GM23338 (cell line): Measurements from ENCODE around the gene LMOD1. TPM values are rescaled to one million over a fixed set of nuclear protein-coding genes. Genes with fewer than 3 reads are reported as not detected.

Source experiments
- ATAC-seq: fragments of 200-7000 bp; cut with Tn5 transposase; 3 replicates; pipeline ENCODE4 v1.9.1; 2020
- DNase-seq: peaks from one replicate; pipeline ENCODE4 v3.0.0-alpha.2; 2015; ENCODE audit warnings: low spot score
- H2AFZ ChIP-seq: fragments of 200-600 bp; sonication (generic); 2 replicates; pipeline ENCODE4 v1.8.0; 2016; ENCODE audit warnings: antibody characterized with exemption, mild to moderate bottlenecking, moderate library complexity
- H3F3A ChIP-seq: fragments of 200-600 bp; sonication (generic); replicated peaks from 2 replicates; pipeline ENCODE4 v1.8.0; 2017; ENCODE audit warnings: antibody characterized with exemption, mixed run types, low read depth
- H3K27ac ChIP-seq: fragments of 200-600 bp; sonication (generic); 2 replicates; pipeline ENCODE4 v1.6.1; 2016; ENCODE audit warnings: low read depth
- H3K27me3 ChIP-seq: fragments of 200-600 bp; sonication (generic); 2 replicates; pipeline ENCODE4 v1.8.0; 2016; ENCODE audit warnings: mild to moderate bottlenecking, mixed run types, moderate library complexity; ENCODE audit not compliant: insufficient read depth
- H3K36me3 ChIP-seq: fragments of 200-600 bp; sonication (generic); 2 replicates; pipeline ENCODE4 v1.8.0; 2016; ENCODE audit warnings: mild to moderate bottlenecking; ENCODE audit not compliant: insufficient read depth
- H3K4me1 ChIP-seq: fragments of 200-600 bp; sonication (generic); 2 replicates; pipeline ENCODE4 v1.8.0; 2016; ENCODE audit warnings: mild to moderate bottlenecking, moderate library complexity; ENCODE audit not compliant: insufficient read depth
- H3K4me2 ChIP-seq: fragments of 200-600 bp; sonication (generic); 2 replicates; pipeline ENCODE4 v1.7.1; 2017; ENCODE audit warnings: mixed run types
- H3K4me3 ChIP-seq: fragments of 200-600 bp; sonication (generic); 2 replicates; pipeline ENCODE4 v1.6.1; 2016; ENCODE audit warnings: mixed run types
- H3K79me2 ChIP-seq: fragments of 200-600 bp; sonication (generic); replicated peaks from 2 replicates; pipeline ENCODE4 v1.8.0; 2017; ENCODE audit warnings: mild to moderate bottlenecking; ENCODE audit not compliant: insufficient read depth
- H3K9me2 ChIP-seq: fragments of 200-600 bp; sonication (generic); 2 replicates; pipeline ENCODE4 v1.8.0; 2017; ENCODE audit not compliant: insufficient read depth
- H4K20me1 ChIP-seq: fragments of 200-600 bp; sonication (generic); replicated peaks from 2 replicates; pipeline ENCODE4 v1.8.0; 2017; ENCODE audit warnings: mild to moderate bottlenecking; ENCODE audit not compliant: insufficient read depth
- H3K27ac Mint-ChIP-seq: 2 replicates; pipeline ENCODE4 v1.8.0; 2020; ENCODE audit warnings: inconsistent platforms, mild to moderate bottlenecking, moderate library complexity, mixed read lengths
- H3K27me3 Mint-ChIP-seq: 3 replicates; pipeline ENCODE4 v1.8.0; 2022; ENCODE audit warnings: low read depth, mild to moderate bottlenecking, moderate library complexity, mixed read lengths, inconsistent platforms; ENCODE audit not compliant: insufficient read depth, poor library complexity
- H3K36me3 Mint-ChIP-seq: 3 replicates; pipeline ENCODE4 v1.8.0; 2021; ENCODE audit warnings: low read depth, mild to moderate bottlenecking, inconsistent platforms, moderate library complexity, mixed read lengths
- H3K4me1 Mint-ChIP-seq: 3 replicates; pipeline ENCODE4 v1.8.0; 2020; ENCODE audit warnings: mild to moderate bottlenecking, inconsistent platforms, mixed read lengths
- H3K4me3 Mint-ChIP-seq: 3 replicates; pipeline ENCODE4 v1.8.0; 2021; ENCODE audit warnings: moderate library complexity, mild to moderate bottlenecking, inconsistent platforms, mixed read lengths
- H3K9me3 Mint-ChIP-seq: 3 replicates; pipeline ENCODE4 v1.8.0; 2020; ENCODE audit warnings: moderate library complexity, mild to moderate bottlenecking, inconsistent platforms, mixed read lengths
- CREB1 ChIP-seq: fragments of 250-450 bp; sonication (Bioruptor Pico); IDR thresholded peaks from 2 replicates; pipeline ENCODE4 v1.5.0; 2020; ENCODE audit warnings: low read depth, mild to moderate bottlenecking, moderate library complexity
- EZH2 ChIP-seq: fragments of 200-600 bp; sonication (generic); IDR thresholded peaks from one replicate; pipeline ENCODE4 v1.8.0; 2017; ENCODE audit warnings: antibody characterized with exemption, mild to moderate bottlenecking, low read depth; ENCODE audit not compliant: unreplicated experiment
- EZH2phosphoT487 ChIP-seq: fragments of 200-600 bp; sonication (generic); IDR thresholded peaks from one replicate; pipeline ENCODE4 v1.8.1; 2018; ENCODE audit warnings: antibody characterized with exemption; ENCODE audit not compliant: unreplicated experiment
- JUNB ChIP-seq: IDR thresholded peaks from one replicate; pipeline ENCODE4 v1.6.1; 2016; ENCODE audit warnings: antibody characterized with exemption; ENCODE audit not compliant: unreplicated experiment
- NANOG ChIP-seq: IDR thresholded peaks from 2 replicates; pipeline ENCODE4 v1.6.1; 2016; ENCODE audit warnings: antibody characterized with exemption, borderline replicate concordance
- POLR2AphosphoS5 ChIP-seq: IDR thresholded peaks from 2 replicates; pipeline ENCODE4 v1.6.1; 2016; ENCODE audit warnings: antibody characterized with exemption, low read depth
- STAT1 ChIP-seq: IDR thresholded peaks from one replicate; pipeline ENCODE4 v1.6.1; 2016; ENCODE audit warnings: antibody characterized with exemption; ENCODE audit not compliant: unreplicated experiment
- ZNF114 ChIP-seq: fragments of 250-450 bp; sonication (Bioruptor Pico); IDR thresholded peaks from 2 replicates; pipeline ENCODE4 v1.5.0; 2020; ENCODE audit warnings: mild to moderate bottlenecking, moderate library complexity
- ZNF331 ChIP-seq: fragments of 250-450 bp; sonication (Bioruptor Pico); IDR thresholded peaks from 2 replicates; pipeline ENCODE4 v1.5.0; 2020; ENCODE audit warnings: low read depth, mild to moderate bottlenecking, moderate library complexity
- polyA plus RNA-seq: library from polyadenylated mRNA; unstranded; fragments of >200 nt; fragmentation: Nextera tagmentation; extraction: Ambion mirVana; gene quantifications from 2 replicates; pipeline ENCODE4 v1.2.1, GENCODE V29; 2016
- total RNA-seq: library from RNA; depleted of rRNA; stranded (reverse); fragments of >200 nt; shearing (Covaris generic); gene quantifications from 2 replicates; pipeline ENCODE4 v1.2.3, GENCODE V29; 2014
- TF ChIP-seq, protein P1 (sequence below), 2 experiments: fragments of 200-600 bp in 1 of 2; sonication (generic) in 1 of 2; conservative IDR thresholded peaks; 2 replicates each; pipeline versions ENCODE4 v1.5.1 to v1.6.1; 2016 to 2017; ENCODE audit warnings: antibody characterized with exemption in 2 of 2, low read depth in 2 of 2, mild to moderate bottlenecking in 2 of 2, moderate library complexity in 1 of 2
- TF ChIP-seq, protein P2 (sequence below): IDR thresholded peaks from 2 replicates; pipeline ENCODE4 v1.6.1; 2016; ENCODE audit warnings: antibody characterized with exemption
- TF ChIP-seq, protein P3 (sequence below): fragments of 250-450 bp; sonication (Bioruptor Pico); IDR thresholded peaks from 2 replicates; pipeline ENCODE4 v1.5.0; 2020; ENCODE audit warnings: mild to moderate bottlenecking, moderate library complexity

LMOD1 gene
- total and polyA plus RNA-seq, 2 experiments from 2014 or later: 0.74 to 1.7 TPM

DNA sequence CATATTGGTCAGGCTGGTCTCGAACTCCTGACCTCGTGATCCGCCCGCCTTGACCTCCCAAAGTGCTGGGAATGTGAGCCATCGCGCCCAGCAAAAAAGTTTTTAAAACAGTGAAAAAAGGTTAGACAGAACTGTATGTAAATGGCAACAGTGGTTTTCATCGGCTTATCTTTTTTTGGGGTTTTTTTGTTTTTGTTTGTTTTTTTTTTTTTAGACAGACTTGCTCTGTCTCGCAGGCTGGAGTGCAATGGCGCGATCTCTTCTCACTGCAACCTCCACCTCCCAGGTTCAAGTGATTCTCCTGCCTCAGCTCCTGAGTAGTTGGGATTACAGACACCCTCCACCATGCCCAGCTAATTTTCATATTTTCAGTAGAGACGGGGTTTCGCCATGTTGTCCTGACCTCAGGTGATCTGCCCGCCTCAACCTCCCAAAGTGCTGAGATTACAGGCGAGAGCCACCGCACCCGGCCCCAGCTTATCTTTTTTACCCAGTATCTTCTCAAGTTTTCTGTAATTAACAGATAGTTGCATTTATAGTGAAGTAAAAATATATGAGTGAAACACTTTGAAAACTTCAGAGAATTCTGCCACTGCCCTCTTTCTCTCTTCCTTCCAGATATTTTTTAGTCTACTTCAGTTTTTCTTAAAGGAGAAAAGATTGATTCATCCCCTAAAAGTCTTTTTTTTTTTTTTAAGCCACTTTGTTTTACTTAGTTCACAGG lies 22.0 kb upstream of the LMOD1 start (continued):
- TF ChIP-seq STAT1 (no peak), EZH2 (no peak), JUNB (no peak), EZH2phosphoT487 (no peak), POLR2AphosphoS5 (no peak), ZNF114 (no peak), CREB1 (no peak), NANOG (no peak)
- TF ChIP-seq, protein P1, sequence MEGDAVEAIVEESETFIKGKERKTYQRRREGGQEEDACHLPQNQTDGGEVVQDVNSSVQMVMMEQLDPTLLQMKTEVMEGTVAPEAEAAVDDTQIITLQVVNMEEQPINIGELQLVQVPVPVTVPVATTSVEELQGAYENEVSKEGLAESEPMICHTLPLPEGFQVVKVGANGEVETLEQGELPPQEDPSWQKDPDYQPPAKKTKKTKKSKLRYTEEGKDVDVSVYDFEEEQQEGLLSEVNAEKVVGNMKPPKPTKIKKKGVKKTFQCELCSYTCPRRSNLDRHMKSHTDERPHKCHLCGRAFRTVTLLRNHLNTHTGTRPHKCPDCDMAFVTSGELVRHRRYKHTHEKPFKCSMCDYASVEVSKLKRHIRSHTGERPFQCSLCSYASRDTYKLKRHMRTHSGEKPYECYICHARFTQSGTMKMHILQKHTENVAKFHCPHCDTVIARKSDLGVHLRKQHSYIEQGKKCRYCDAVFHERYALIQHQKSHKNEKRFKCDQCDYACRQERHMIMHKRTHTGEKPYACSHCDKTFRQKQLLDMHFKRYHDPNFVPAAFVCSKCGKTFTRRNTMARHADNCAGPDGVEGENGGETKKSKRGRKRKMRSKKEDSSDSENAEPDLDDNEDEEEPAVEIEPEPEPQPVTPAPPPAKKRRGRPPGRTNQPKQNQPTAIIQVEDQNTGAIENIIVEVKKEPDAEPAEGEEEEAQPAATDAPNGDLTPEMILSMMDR (conservative IDR thresholded peaks at IDR 0.05; ENCODE audit: low read depth in 2 of 2): no peak
- TF ChIP-seq, protein P2, sequence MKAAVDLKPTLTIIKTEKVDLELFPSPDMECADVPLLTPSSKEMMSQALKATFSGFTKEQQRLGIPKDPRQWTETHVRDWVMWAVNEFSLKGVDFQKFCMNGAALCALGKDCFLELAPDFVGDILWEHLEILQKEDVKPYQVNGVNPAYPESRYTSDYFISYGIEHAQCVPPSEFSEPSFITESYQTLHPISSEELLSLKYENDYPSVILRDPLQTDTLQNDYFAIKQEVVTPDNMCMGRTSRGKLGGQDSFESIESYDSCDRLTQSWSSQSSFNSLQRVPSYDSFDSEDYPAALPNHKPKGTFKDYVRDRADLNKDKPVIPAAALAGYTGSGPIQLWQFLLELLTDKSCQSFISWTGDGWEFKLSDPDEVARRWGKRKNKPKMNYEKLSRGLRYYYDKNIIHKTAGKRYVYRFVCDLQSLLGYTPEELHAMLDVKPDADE: no peak

DNA sequence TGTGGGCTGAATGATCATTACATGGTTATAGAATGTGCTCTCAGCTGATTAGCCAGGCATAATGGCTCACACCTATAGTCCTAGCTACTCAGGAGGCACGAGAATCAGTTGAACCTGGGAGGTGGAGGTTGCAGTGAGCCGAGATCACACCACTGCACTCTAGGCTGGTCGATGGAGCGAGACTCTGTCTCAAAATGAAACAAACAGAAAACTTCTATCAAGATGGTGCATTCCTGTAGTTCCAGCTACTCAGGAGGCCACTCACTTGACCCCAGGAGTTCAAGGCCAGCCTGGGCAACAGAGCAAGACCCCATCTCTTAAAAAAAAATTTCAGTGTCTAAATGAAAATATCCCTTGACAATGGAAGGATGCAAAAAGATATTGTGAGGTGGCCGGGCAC lies 19.8 kb upstream of the LMOD1 start:
- Histone ChIP-seq H3K27me3 (no peaks in the 10 kb centered on the region), H3K4me1 (no peaks in the 10 kb centered on the region), H3K4me3 (no peak overlapping the region), H3K36me3 (peaks cover 76% of the 10 kb centered on the region), H3K79me2 (peaks cover 21% of the 10 kb centered on the region; the same call in 1 of the 2 replicates), H3K4me2 (no peak overlapping the region), H4K20me1 (peaks cover 36% of the 10 kb centered on the region), H3K27ac (no peak overlapping the region), H3F3A (0 out of 2 replicates have a peak, but pooled peaks cover 8% of the 10 kb centered on the region), H2AFZ (no peak overlapping the region), H3K9me2 (no peaks in the 10 kb centered on the region)
- ATAC-seq (no peak), DNase-seq (no peak)
- Mint-ChIP-seq H3K4me1 (no peaks in the 10 kb centered on the region), H3K36me3 (peaks cover 84% of the 10 kb centered on the region), H3K9me3 (no peaks in the 10 kb centered on the region), H3K27me3 (no peaks in the 10 kb centered on the region), H3K4me3 (no peak overlapping the region), H3K27ac (no peak overlapping the region)
- TF ChIP-seq ZNF114 (no peak), STAT1 (no peak), CREB1 (no peak), EZH2 (no peak), NANOG (no peak), ZNF331 (CRISPR knock-in tag) (no peak)

DNA sequence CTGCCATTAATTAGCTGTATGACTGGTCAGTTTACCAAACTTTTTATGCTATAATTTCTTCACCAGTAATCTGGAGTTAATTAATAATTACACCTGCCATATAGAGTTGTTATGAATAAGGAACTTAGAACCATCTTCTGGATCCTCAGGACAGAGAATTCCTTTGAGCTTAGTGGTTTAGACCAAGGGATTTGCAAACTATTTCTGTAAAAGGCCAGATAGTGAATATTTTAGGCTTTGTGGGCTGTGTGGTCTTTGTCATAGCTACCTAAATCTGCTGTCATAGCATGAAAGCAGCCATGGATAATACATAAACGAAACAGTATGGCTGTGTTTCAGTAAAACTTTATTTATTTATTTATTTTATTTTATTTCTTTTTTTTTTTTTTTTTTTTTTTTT lies 17.9 kb upstream of the LMOD1 start:
- H3K27ac ChIP-seq: no peak overlapping the region
- H4K20me1 ChIP-seq: peaks cover 33% of the 10 kb centered on the region
- no peaks in the 10 kb centered on the region for H3K4me1 Mint-ChIP-seq
- H3K4me3 ChIP-seq: no peak overlapping the region
- no peak overlapping the region for H3K4me3 Mint-ChIP-seq
- no peak overlapping the region for H3K4me2 ChIP-seq
- peaks cover 65% of the 10 kb centered on the region for H3K36me3 ChIP-seq
- ATAC-seq (no peak), DNase-seq (no peak)
- no peak overlapping the region for H2AFZ ChIP-seq
- no peak overlapping the region for H3K27ac Mint-ChIP-seq
- peaks cover 77% of the 10 kb centered on the region for H3K36me3 Mint-ChIP-seq
- H3K9me3 Mint-ChIP-seq: no peaks in the 10 kb centered on the region
- H3F3A ChIP-seq: 0 out of 2 replicates have a peak, but pooled peaks cover 8% of the 10 kb centered on the region
- H3K9me2 ChIP-seq: no peaks in the 10 kb centered on the region
- peaks cover 22% of the 10 kb centered on the region for H3K79me2 ChIP-seq
- H3K4me1 ChIP-seq: no peaks in the 10 kb centered on the region
- no peaks in the 10 kb centered on the region for H3K27me3 Mint-ChIP-seq
- no peaks in the 10 kb centered on the region for H3K27me3 ChIP-seq
- TF ChIP-seq ZNF331 (CRISPR knock-in tag): no peak
- TF ChIP-seq, protein P3, sequence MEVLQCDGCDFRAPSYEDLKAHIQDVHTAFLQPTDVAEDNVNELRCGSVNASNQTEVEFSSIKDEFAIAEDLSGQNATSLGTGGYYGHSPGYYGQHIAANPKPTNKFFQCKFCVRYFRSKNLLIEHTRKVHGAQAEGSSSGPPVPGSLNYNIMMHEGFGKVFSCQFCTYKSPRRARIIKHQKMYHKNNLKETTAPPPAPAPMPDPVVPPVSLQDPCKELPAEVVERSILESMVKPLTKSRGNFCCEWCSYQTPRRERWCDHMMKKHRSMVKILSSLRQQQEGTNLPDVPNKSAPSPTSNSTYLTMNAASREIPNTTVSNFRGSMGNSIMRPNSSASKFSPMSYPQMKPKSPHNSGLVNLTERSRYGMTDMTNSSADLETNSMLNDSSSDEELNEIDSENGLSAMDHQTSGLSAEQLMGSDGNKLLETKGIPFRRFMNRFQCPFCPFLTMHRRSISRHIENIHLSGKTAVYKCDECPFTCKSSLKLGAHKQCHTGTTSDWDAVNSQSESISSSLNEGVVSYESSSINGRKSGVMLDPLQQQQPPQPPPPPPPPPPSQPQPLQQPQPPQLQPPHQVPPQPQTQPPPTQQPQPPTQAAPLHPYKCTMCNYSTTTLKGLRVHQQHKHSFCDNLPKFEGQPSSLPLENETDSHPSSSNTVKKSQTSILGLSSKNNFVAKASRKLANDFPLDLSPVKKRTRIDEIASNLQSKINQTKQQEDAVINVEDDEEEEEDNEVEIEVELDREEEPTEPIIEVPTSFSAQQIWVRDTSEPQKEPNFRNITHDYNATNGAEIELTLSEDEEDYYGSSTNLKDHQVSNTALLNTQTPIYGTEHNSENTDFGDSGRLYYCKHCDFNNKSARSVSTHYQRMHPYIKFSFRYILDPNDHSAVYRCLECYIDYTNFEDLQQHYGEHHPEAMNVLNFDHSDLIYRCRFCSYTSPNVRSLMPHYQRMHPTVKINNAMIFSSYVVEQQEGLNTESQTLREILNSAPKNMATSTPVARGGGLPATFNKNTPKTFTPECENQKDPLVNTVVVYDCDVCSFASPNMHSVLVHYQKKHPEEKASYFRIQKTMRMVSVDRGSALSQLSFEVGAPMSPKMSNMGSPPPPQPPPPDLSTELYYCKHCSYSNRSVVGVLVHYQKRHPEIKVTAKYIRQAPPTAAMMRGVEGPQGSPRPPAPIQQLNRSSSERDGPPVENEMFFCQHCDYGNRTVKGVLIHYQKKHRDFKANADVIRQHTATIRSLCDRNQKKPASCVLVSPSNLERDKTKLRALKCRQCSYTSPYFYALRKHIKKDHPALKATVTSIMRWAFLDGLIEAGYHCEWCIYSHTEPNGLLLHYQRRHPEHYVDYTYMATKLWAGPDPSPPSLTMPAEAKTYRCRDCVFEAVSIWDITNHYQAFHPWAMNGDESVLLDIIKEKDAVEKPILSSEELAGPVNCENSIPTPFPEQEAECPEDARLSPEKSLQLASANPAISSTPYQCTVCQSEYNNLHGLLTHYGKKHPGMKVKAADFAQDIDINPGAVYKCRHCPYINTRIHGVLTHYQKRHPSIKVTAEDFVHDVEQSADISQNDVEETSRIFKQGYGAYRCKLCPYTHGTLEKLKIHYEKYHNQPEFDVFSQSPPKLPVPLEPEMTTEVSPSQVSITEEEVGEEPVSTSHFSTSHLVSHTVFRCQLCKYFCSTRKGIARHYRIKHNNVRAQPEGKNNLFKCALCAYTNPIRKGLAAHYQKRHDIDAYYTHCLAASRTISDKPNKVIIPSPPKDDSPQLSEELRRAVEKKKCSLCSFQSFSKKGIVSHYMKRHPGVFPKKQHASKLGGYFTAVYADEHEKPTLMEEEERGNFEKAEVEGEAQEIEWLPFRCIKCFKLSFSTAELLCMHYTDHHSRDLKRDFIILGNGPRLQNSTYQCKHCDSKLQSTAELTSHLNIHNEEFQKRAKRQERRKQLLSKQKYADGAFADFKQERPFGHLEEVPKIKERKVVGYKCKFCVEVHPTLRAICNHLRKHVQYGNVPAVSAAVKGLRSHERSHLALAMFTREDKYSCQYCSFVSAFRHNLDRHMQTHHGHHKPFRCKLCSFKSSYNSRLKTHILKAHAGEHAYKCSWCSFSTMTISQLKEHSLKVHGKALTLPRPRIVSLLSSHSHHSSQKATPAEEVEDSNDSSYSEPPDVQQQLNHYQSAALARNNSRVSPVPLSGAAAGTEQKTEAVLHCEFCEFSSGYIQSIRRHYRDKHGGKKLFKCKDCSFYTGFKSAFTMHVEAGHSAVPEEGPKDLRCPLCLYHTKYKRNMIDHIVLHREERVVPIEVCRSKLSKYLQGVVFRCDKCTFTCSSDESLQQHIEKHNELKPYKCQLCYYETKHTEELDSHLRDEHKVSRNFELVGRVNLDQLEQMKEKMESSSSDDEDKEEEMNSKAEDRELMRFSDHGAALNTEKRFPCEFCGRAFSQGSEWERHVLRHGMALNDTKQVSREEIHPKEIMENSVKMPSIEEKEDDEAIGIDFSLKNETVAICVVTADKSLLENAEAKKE (CRISPR knock-in tag): no peak
